Left ventricle myocardium superior (tissue), 1 donor: ENCODE measurements around the gene RIPPLY3. TPM values are rescaled to one million over a fixed set of nuclear protein-coding genes. Genes with fewer than 3 reads are reported as not detected.
"Not testable (repeated sequence)": the region's sequence is repeated elsewhere in the genome, so short reads cannot be mapped to it uniquely, and the experiment has no call there.

ENCODE experiments used
- ATAC-seq: fragments of 200-7000 bp; cut with Tn5 transposase; one replicate; pipeline ENCODE4 v1.9.1; 2020; ENCODE audit warnings: mild to moderate bottlenecking, moderate library complexity
- DNase-seq: peaks from one replicate; pipeline ENCODE4 v3.0.0-alpha.2; 2020
- intact Hi-C: fragments of 100-400 bp; cut with micrococcal nuclease; formaldehyde crosslinking; loops from one replicate; pipeline ENCODE4 v1.11.0; 2022
- total RNA-seq: library from RNA; stranded (reverse); fragmentation: NEBNext Ultra II Directional; extraction: Animal tissue kit (Norgen Biotek cat#: 25700); gene quantifications from one replicate; pipeline ENCODE4 v1.2.1, GENCODE V29; 2021
- donor health status: DM: no; HTN: yes; CAD: no; lungs with severe emphysema.

Gene RIPPLY3
- total RNA-seq, 1 donor from 2014 or later, result not detected

DNA sequence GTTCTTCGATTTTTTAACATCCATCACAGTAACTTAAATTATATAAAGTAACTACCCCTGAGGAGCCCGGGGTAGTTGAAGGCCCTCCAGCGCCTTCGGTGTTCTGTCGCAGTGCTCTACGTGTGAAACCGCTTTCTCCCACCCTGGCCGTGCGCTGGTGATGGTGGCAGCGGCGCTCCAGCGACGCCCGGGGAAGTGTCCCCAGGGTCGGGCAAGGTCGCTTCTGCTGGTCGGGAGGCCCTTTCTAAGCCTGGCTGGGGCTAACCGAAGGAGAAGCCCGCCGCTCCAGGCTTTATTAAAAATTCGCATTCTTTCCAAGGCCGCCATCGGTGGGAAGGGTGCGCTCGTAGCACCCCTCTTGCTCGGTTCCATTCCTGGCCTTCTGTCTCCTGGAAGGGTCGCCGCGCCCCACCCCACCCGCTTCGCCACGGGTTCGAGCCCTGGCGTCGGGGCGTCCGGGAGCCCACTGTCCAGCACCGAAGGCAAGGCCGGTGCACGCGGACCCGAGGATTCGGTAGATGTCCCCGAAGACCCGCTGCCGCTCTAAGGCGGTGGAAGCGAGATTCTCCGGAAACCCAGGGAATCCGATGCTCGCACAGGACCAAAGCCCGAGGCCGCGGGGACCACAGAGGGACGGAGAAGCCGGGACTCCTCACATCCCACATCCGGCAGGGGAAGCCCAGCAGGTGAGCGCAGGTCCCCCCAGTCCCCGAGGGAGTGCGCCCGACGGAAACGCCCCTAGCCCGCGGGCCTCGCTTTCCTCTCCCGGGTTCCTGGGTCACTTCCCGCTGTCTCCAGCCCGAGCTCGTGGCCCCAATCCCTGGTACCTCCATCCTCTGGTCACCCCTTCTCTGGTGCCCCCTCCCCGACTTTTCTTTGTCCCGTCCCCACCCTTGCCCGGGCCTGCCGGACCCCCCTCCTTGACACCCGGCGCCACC lies 685 bp upstream of the RIPPLY3 start:
- intact Hi-C loops, result no loop called here
- DNase-seq (no peak), ATAC-seq (no peak)

DNA sequence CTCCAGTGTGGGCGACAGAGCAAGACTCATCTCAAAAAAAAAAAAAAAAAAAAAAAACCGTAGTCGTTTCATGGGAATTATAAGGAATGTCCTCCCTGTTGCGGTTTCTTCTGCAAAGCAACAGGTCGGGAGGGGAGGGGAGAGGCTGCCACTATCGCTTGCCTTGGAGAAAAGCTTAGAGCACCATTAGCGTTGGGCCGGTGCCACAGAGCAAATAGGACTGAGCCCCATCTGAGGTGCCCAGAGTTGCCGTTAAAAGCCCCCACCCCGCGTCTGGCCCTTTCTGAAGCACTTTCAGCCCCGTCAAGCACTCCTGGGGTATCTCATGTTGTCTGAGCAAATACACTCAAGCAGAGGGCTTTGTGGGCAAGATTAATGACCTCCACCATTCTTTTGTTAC lies 2.2 kb downstream of the RIPPLY3 start:
- ATAC-seq (no peak), DNase-seq (no peak)
- intact Hi-C loops, result no loop called here

DNA sequence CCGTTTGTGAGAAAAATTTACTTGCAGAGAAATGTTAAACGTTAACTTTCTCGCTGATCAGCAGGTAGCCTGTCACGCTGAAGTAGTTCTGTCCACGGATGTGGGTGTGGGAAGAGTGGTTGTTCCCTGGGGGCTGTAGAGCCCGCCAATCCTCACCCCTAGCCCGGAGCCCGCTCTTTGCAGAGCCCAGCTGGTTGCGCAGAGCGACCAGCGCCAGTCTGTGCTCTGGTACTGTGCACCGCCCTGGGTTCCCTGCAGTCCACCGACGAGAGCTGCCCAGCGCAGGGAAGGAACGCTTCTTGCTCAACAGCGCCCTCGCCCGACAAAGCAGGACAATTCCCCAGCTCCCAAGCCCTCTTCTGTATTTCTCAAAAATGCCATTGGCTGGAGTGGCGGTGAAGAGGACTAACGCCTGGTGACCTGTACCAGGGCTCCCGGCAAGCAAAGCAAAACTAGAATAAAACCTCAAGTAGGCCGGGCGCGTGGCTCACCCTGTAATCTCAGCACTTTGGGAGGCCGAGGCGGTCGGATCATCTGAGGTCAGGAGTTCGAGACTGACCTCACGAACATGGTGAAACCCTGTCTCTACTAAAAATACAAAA lies 3.3 kb downstream of the RIPPLY3 start:
- intact Hi-C loops, result no loop called here
- peak; percentile 86 for DNase-seq
- peak; percentile 99 for ATAC-seq

DNA sequence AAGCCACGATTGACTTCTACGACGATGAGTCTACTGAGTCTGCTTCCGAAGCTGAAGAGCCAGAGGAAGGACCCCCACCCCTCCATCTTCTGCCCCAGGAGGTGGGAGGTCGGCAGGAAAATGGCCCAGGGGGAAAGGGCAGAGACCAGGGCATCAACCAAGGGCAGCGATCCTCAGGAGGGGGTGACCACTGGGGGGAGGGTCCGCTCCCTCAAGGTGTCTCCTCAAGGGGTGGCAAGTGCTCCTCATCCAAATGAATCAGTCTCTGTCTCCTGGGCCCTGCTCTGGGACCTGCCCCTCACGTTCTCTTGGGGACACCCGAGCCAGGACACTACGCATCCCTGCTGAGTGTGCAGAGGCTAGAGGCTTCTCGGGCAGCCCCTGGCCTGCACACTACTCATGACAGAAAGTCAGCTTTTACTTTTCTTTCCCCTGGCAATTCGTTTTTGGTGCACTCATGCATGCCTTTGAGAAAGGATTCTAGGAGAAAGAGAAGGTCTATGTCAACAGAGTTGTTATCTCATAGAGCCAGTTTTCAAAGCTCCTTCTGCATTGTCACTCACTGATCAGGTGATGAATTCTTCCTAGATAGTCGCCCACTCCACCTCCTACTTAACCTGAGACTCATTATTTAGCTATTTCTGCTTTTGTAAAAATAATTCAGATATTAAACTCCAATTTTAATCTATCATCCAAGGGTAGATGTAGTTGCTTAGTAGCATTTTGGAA lies 11.6 kb downstream of the RIPPLY3 start:
- intact Hi-C loops, result no loop called here
- DNase-seq, result no peak
- ATAC-seq, result no peak

DNA sequence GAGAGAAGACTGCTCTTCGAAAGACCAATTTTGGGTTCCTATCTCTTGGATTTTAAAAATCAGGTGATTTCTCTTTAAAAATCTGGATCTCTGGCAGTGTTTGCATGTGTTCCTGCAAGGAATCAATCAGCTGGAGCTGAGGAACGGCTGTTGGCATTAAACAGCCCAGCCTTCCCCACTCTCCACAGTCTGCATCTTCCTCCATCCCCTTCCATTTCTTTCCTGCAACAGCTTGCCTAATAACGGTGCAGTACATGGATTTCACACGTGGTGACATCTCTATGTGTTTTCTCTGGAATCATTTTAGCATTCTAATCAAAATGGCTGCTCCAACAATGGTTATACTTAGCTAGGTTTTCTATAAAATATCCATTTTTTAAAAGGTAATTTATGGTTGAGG lies 20.0 kb downstream of the RIPPLY3 start:
- no peak for DNase-seq
- intact Hi-C loops, result no loop called here
- ATAC-seq, result no peak

DNA sequence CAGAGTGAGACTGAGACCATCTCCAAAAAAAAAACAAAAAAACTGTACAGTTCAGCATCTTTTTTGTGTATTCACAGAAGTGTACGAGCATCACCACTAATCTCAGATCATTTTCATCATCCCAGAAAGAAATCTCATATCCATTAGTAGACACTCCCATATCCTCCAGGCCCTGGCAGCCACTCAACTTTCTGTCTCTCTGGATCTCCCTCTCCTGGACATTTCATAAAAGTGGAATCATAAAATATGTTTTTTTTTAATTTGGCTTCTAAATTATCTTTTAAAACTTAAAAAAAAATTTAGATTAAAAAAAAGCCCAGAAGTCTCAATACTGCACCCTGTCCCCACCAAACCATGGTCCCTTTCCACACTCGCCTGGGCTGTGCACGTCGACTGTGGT lies 22.1 kb downstream of the RIPPLY3 start:
- no peak for ATAC-seq
- intact Hi-C loops, result no loop called here
- no peak for DNase-seq

DNA sequence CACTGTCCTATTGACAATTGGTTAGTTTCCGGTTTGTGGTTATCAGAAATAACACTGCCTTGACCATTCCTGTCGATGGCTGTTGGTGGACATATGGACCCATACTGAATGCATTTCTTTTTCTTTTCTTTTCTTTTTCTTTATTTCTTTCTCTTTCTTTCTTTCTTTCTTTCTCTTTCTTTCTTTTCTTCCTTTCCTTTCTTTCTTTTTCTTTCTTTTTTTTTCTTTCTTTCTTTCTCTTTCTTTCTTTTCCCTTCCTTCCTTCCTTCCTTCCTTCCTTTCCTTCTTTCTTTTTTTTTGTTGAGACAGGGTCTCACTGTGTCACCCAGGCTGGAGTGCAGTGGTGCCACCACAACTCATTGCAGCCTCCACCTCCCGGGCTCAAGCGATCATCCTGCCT lies 24.4 kb downstream of the RIPPLY3 start:
- ATAC-seq, result no peak
- intact Hi-C loops, result no loop called here

DNA sequence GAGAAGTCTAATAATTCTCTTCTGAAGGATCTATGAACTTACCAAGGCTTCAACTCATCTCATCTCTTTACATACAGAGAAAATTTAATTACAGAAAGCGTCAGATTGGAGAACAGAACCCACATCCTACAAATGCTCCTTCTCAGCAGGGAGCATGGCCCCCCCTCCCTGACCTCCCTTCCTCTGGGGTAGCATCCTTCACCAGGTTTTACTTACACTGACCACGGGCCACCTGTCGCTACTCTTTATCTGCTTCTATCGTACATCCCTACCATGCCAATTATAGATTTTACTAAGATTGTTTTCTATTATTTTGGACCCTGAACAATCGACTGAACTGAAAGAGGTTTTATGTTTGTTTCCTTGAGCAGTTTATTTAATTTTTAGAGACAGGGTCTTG lies 25.8 kb downstream of the RIPPLY3 start:
- no peak for DNase-seq
- no peak for ATAC-seq
- intact Hi-C loops, result no loop called here

More for the DNA sequence above, 24.4 kb downstream of the RIPPLY3 start:
- no peak for DNase-seq

DNA sequence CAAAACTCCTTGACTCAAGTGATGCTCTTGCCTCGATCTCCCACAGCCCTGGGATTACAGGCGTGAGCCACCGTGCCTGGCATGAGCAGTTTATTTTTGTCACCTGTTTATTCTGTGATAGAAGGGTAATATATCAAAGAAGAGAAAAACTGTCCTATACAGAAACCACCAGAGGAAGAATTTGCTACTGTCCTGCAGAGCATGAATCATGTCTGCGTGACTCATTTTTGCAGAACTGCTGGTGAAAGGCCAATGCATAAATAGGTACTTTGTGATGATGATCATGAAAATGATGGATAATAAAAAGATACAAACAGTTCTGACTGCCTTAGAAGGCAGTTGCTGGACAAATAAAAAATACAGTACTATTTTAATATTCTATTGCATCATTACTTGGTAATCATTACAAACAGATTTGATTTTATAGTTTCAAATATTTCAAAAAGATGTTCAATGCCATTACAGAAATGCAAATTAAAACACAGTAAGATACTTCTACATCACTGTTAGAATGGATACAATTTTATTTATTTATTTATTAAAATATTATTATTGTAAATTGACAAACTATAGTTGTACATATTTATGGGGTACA lies 26.5 kb downstream of the RIPPLY3 start:
- ATAC-seq (no peak), DNase-seq (no peak)
- intact Hi-C loops, result no loop called here

DNA sequence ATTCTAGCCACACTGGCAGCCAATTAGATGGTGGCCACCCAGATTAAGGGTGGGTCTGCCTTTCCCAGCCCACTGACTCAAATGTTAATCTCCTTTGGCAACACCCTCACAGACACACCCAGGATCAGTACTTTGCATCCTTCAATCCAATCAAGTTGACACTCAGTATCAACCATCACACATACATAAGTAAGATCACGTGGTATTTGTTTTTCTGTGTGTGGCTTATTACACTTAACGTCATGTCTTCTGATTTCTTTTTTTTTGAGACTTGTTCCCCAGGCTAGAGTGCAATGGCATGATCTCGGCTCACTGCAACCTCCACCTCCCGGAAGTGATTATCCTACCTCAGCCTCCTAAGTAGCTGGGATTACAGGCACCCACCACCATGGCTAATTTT lies 27.9 kb downstream of the RIPPLY3 start:
- DNase-seq, ATAC-seq, intact Hi-C loops: not testable (repeated sequence)

DNA sequence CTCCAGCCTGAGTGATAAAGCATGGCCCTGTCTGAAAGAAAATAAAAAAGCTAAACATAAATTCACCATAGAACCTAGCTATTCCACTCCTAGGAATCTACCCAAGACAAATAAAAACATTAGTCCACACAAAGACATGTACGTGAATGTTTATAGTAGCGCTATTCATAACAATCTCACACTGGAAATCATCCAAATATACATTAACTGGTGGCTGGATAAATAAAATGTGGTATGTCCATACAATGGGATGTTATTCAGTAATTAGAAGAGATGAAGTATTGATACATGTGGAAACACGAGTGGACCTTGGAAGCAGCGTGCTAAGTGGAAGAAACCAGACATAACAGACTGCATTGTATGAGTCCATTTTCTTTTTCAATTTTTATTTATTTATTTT lies 29.7 kb downstream of the RIPPLY3 start:
- intact Hi-C loops, result no loop called here
- no peak for ATAC-seq
- no peak for DNase-seq

DNA sequence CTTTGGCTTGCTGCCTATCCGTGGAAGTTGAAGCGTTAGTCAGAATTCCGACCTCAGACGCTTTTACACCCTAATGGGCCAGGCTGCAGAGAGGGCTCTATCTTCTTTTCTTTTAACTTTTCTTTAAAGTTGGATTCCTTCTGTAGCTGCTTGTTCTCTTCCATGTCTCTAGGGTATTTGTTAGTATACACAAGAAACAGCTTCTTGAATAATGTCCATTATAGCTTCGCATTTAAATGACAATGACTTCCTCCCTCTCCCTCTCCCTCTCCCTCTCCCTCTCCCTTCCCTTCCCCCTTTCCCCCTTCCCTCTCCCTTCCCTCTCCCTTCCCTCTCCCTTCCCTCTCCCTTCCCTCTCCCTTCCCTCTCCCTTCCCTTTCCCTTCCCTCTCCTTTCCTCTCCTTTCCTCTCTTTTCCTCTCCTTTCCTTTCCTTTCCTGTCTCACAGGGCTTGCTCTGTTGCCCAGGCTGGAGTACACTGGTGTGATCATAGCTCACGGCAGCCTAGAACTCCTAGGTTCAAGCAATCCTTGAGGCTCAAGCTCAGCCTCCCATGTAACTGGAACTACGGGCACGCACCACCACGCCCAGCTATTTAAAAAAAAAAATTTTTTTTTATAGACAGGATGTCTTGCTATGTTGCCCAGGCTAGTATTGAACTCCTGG lies 33.0 kb downstream of the RIPPLY3 start:
- no peak for ATAC-seq
- intact Hi-C loops, result no loop called here

DNA sequence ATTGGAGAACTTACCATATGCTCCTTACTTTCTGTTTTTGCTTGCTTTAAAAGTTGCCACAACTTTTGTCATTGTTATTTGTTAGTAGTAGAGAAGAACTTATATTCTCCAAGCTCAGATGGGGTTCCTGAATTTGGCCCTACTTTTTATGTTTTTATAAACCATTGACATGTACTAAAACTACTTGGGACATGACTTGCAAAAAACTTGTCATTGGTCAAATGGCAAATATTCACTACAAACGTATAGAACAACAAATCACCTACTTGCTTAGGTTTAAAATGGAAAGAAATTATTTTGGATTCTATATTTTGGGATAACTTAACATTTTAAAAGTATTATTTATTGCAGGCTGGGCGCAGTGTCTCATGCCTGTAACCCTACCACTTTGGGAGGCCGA lies 33.7 kb downstream of the RIPPLY3 start:
- DNase-seq, result no peak
- no peak for ATAC-seq
- intact Hi-C loops, result no loop called here

More for the DNA sequence above, 33.0 kb downstream of the RIPPLY3 start:
- no peak for DNase-seq

DNA sequence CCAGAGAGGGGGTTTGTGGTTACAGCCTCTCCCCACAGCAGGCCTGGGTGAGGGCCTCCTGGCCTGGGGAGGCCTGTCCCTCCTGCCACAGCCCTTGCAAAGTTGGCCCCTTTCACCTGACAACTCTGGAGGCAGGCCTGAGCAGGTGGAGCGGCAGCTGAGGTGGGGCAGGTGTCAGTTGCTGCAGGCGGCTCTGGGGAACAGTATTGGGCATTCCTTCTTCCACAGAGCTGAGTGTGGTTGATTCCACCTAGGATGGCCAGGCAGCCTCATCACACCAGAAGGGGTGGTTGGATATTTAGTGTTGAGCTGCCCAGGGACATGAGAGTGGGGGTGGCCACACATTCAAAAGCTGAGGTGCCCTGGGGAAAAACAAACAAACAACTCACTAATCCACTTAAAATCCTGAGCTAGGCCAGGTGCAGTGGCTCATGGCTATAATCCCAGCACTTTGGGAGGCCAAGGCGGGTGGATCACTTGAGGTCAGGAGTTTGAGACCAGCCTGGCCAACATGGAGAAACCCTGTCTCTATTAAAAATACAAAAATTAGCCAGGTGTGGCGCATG lies 35.3 kb downstream of the RIPPLY3 start:
- intact Hi-C loops, result no loop called here
- no peak for ATAC-seq

DNA sequence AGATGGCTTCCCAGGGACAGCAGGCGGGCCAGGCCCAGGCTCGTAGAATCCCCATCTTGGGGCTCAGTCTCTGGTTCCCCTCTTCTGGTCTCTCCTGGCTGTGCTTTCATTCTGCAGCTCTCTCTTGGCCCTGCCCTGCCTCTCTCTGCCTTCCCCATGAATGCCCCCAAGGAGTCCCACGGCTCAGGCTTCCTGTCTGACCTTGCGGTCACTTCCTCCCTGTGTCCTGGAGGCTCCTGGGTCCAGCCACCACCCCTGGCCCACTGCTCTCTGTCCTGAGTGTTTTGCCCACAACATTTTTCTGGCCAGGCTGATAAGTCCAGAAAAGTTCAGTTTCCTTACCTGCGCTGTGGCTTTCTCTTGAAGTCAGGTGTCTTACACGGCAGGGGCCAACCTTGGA lies 37.3 kb downstream of the RIPPLY3 start:
- ATAC-seq (no peak), DNase-seq (no peak)
- intact Hi-C loops, result no loop called here

More for the DNA sequence above, 35.3 kb downstream of the RIPPLY3 start:
- DNase-seq, result no peak

DNA sequence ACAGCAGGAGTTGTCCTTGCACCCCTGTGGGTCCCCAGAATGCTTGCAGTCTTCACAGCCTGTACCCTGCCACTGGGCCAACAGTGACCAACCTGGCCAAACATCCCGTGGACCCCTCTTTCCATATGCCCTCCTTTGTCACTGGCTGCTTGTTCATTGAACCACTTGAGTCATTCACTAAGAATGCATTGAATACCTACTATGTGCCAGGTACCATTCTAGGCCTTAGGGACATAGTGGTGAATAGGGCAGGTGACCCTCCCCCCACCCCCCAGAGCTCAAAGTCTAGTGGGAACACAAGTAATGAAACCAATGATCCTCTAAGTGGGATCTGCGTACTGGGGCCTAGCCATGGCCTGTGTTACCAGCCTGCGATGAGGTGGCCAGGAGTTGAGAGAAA lies 38.1 kb downstream of the RIPPLY3 start:
- ATAC-seq (no peak), DNase-seq (no peak)
- intact Hi-C loops, result no loop called here

DNA sequence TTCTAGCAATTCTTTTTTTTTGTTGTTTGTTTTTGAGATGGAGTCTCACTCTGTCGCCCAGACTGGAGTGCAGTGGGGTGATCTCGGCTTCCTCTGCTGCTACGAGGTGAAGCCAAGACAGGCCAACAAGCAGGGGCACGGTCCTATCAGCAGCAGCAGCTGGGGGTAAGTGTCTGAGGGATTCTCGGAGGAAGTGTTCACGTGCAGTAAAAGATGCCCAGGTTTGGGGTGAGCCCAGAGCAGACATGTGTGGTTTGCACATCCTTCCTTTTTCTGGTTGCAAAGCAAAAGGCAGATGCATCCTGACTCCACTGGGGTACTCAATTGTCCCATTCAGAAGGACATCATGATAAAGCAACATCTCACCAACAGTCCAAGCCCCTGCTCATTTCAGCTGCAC lies 38.6 kb downstream of the RIPPLY3 start:
- intact Hi-C loops, result no loop called here
- no peak for ATAC-seq
- no peak for DNase-seq

DNA sequence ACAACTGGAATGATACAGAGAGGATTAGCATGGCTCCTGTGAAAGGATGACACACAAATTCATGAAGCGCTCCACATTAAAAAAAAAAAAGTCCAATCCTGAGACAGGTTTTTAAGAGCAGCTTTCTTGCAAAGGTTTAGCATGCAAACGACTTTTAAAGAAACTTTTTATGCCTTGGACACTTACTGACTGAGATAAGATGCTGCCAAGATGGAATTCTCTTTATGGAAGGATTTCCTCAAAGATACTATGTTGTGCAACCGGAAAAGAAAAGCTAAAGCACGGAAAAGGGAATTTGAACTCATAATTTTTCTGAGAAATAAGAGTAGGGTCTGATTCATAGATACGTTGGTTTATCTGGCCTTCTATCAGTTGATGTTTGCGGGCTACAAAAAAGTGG lies 39.1 kb downstream of the RIPPLY3 start:
- intact Hi-C loops, result no loop called here
- ATAC-seq (no peak), DNase-seq (no peak)

DNA sequence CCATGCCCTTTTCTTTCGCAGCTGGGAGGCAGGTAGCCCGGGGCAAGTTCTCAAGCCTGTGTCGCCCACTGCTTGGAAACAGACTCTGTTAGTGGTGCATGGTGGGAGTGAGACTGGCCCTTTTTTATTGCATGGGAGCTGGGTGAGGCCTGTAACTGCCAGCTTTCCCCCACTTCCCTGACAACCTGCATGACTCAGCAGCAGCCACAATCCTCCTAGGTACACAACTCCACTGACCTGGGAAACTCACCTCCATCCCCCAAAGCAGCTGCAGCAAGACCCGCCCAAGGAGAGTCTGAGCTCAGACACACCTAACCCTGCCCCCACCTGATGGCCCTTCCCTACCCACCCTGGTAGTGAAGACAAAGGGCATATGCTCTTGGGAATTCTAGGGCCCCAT lies 40.6 kb downstream of the RIPPLY3 start:
- ATAC-seq (no peak), DNase-seq (no peak)
- intact Hi-C loops, result no loop called here
